WTC11 (cell line): Measurements from ENCODE around the gene EWSR1. TPM values are rescaled to one million over a fixed set of nuclear protein-coding genes. Genes with fewer than 3 reads are reported as not detected.
A peak's percentile ranks its signal among the peaks of the same experiment; 100 is the strongest.

ENCODE experiments used
- ATAC-seq: fragments of 200-7000 bp; cut with Tn5 transposase; 2 replicates; pipeline ENCODE4 v1.10.0; 2021; ENCODE audit warnings: mild to moderate bottlenecking, moderate library complexity
- CTCF ChIA-PET: fragments of 300-600 bp; sonication (Branson Sonifier 250); formaldehyde crosslinking; loops from one replicate; lab custom pipeline; 2021; ENCODE audit warnings: antibody characterized with exemption; lab: Charles Lee
- POLR2A ChIA-PET: fragments of 350-600 bp; sonication (Branson Sonifier 250); formaldehyde crosslinking; loops from one replicate; lab custom pipeline; 2021; ENCODE audit warnings: antibody characterized with exemption; lab: Charles Lee
- DNase-seq: peaks from one replicate; pipeline ENCODE4 v3.0.0; 2021; ENCODE audit warnings: low spot score
- H3K27ac Mint-ChIP-seq: 2 replicates; pipeline ENCODE4 v1.8.0; 2021; ENCODE audit warnings: mixed read lengths
- H3K27me3 Mint-ChIP-seq: 2 replicates; pipeline ENCODE4 v1.8.0; 2021; ENCODE audit warnings: low read depth, mild to moderate bottlenecking, moderate library complexity, mixed read lengths
- H3K36me3 Mint-ChIP-seq: 2 replicates; pipeline ENCODE4 v1.8.0; 2021; ENCODE audit warnings: mixed read lengths
- H3K4me1 Mint-ChIP-seq: 2 replicates; pipeline ENCODE4 v1.8.0; 2022; ENCODE audit warnings: mixed read lengths
- H3K4me3 Mint-ChIP-seq: 2 replicates; pipeline ENCODE4 v1.8.0; 2021; ENCODE audit warnings: mild to moderate bottlenecking, moderate library complexity, mixed read lengths
- H3K9me3 Mint-ChIP-seq: 2 replicates; pipeline ENCODE4 v1.8.0; 2021; ENCODE audit warnings: mixed read lengths
- CREB1 ChIP-seq: sonication (generic); formaldehyde crosslinking; IDR thresholded peaks from 2 replicates; pipeline ENCODE4 v1.8.0; 2023; ENCODE audit warnings: mild to moderate bottlenecking, missing genetic modification reagents
- CREM ChIP-seq: sonication (generic); formaldehyde crosslinking; IDR thresholded peaks from 2 replicates; pipeline ENCODE4 v1.8.1; 2022; ENCODE audit warnings: mild to moderate bottlenecking, missing genetic modification reagents, moderate library complexity
- GRHL2 ChIP-seq: fragments of 250-450 bp; sonication (Bioruptor Pico); IDR thresholded peaks from 2 replicates; pipeline ENCODE4 v1.8.0; 2022; ENCODE audit warnings: mild to moderate bottlenecking, moderate library complexity; ENCODE audit not compliant: insufficient replicate concordance, severe bottlenecking
- NFATC4 ChIP-seq: fragments of 250-450 bp; sonication (Bioruptor Pico); IDR thresholded peaks from 2 replicates; pipeline ENCODE4 v1.9.0; 2021; ENCODE audit warnings: mild to moderate bottlenecking
- NR3C1 ChIP-seq: sonication (generic); formaldehyde crosslinking; conservative IDR thresholded peaks from 2 replicates; pipeline ENCODE4 v1.8.1; 2023; ENCODE audit warnings: low read depth, mild to moderate bottlenecking, missing genetic modification reagents
- OVOL2 ChIP-seq: fragments of 250-450 bp; sonication (Bioruptor Pico); IDR thresholded peaks from 2 replicates; pipeline ENCODE4 v1.9.0; 2021; ENCODE audit warnings: mild to moderate bottlenecking, borderline replicate concordance
- SMAD3 ChIP-seq: sonication (generic); formaldehyde crosslinking; IDR thresholded peaks from 2 replicates; pipeline ENCODE4 v1.8.0; 2022; ENCODE audit warnings: missing genetic modification reagents, mild to moderate bottlenecking, borderline replicate concordance
- SP1 ChIP-seq: sonication (generic); formaldehyde crosslinking; conservative IDR thresholded peaks from 2 replicates; pipeline ENCODE4 v1.8.1; 2022; ENCODE audit warnings: missing genetic modification reagents
- ZNF671 ChIP-seq: fragments of 250-450 bp; sonication (Bioruptor Pico); IDR thresholded peaks from 2 replicates; pipeline ENCODE4 v1.8.0; 2021; ENCODE audit warnings: mild to moderate bottlenecking
- total RNA-seq: library from RNA; stranded (reverse); gene quantifications from 3 replicates; pipeline ENCODE4 v1.2.3, GENCODE V29; 2021
- TF ChIP-seq, protein P1 (sequence below): sonication (generic); formaldehyde crosslinking; IDR thresholded peaks from 2 replicates; pipeline ENCODE4 v1.8.0; 2022; ENCODE audit warnings: missing genetic modification reagents
- TF ChIP-seq, protein P2 (sequence below): sonication (generic); formaldehyde crosslinking; IDR thresholded peaks from 2 replicates; pipeline ENCODE4 v1.8.1; 2023; ENCODE audit warnings: mild to moderate bottlenecking, moderate library complexity, missing genetic modification reagents
- TF ChIP-seq, protein P3 (sequence below): sonication (generic); formaldehyde crosslinking; IDR thresholded peaks from 2 replicates; pipeline ENCODE4 v1.8.1; 2023; ENCODE audit warnings: mild to moderate bottlenecking, missing genetic modification reagents
- TF ChIP-seq, protein P4 (sequence below): sonication (generic); formaldehyde crosslinking; IDR thresholded peaks from 2 replicates; pipeline ENCODE4 v1.8.0; 2023; ENCODE audit warnings: missing genetic modification reagents
- TF ChIP-seq, protein P5 (sequence below): sonication (generic); formaldehyde crosslinking; IDR thresholded peaks from 2 replicates; pipeline ENCODE4 v1.8.1; 2022; ENCODE audit warnings: mild to moderate bottlenecking, moderate library complexity, missing genetic modification reagents
- TF ChIP-seq, protein P6 (sequence below): sonication (generic); formaldehyde crosslinking; IDR thresholded peaks from 2 replicates; pipeline ENCODE4 v1.8.0; 2022; ENCODE audit warnings: mild to moderate bottlenecking, missing genetic modification reagents
- TF ChIP-seq, protein P7 (sequence below): fragments of 250-450 bp; sonication (Bioruptor Pico); IDR thresholded peaks from 2 replicates; pipeline ENCODE4 v1.9.0; 2021; ENCODE audit warnings: mild to moderate bottlenecking
- TF ChIP-seq, protein P8 (sequence below): sonication (generic); formaldehyde crosslinking; IDR thresholded peaks from 2 replicates; pipeline ENCODE4 v1.8.1; 2023; ENCODE audit warnings: mild to moderate bottlenecking, missing genetic modification reagents, moderate library complexity
- TF ChIP-seq, protein P9 (sequence below): fragments of 250-450 bp; sonication (Bioruptor Pico); conservative IDR thresholded peaks from 2 replicates; pipeline ENCODE4 v1.9.0; 2021; ENCODE audit warnings: mild to moderate bottlenecking
- TF ChIP-seq, protein P10 (sequence below): fragments of 250-450 bp; sonication (Bioruptor Pico); IDR thresholded peaks from 2 replicates; pipeline ENCODE4 v1.8.0; 2021; ENCODE audit warnings: mild to moderate bottlenecking

The EWSR1 gene
- total RNA-seq, 1 experiment from 2014 or later = 377 TPM

DNA sequence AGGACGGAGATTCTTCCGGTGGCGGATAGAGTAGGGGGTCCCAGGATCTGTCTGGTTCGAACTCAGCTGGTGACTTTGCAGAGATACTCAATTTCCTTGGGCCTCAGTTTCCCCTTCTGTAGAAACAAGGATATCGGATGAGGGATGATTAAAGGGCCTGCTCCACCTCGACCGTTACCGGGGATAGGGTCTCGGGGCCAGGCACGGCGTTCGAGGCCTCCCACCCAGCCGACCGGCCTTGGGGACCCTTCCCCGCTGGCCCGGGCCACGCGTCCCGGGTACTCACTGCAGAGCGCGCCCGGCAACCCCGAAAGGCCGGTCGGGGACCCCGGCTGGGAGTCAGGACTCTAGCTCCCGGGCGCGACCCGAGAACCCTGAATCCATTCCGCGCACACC, 608 bp upstream of the EWSR1 start (continued):
- TF ChIP-seq, protein P1, sequence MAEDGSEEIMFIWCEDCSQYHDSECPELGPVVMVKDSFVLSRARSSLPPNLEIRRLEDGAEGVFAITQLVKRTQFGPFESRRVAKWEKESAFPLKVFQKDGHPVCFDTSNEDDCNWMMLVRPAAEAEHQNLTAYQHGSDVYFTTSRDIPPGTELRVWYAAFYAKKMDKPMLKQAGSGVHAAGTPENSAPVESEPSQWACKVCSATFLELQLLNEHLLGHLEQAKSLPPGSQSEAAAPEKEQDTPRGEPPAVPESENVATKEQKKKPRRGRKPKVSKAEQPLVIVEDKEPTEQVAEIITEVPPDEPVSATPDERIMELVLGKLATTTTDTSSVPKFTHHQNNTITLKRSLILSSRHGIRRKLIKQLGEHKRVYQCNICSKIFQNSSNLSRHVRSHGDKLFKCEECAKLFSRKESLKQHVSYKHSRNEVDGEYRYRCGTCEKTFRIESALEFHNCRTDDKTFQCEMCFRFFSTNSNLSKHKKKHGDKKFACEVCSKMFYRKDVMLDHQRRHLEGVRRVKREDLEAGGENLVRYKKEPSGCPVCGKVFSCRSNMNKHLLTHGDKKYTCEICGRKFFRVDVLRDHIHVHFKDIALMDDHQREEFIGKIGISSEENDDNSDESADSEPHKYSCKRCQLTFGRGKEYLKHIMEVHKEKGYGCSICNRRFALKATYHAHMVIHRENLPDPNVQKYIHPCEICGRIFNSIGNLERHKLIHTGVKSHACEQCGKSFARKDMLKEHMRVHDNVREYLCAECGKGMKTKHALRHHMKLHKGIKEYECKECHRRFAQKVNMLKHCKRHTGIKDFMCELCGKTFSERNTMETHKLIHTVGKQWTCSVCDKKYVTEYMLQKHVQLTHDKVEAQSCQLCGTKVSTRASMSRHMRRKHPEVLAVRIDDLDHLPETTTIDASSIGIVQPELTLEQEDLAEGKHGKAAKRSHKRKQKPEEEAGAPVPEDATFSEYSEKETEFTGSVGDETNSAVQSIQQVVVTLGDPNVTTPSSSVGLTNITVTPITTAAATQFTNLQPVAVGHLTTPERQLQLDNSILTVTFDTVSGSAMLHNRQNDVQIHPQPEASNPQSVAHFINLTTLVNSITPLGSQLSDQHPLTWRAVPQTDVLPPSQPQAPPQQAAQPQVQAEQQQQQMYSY (CRISPR knock-in tag) = peak; percentile 94
- TF ChIP-seq GRHL2 (no peak), SMAD3 (CRISPR knock-in tag) (no peak), CREM (CRISPR knock-in tag) (0 out of 2 replicates have a peak, but pooled peaks have one; percentile 23), CREB1 (CRISPR knock-in tag) (no peak)
- TF ChIP-seq, protein P2, sequence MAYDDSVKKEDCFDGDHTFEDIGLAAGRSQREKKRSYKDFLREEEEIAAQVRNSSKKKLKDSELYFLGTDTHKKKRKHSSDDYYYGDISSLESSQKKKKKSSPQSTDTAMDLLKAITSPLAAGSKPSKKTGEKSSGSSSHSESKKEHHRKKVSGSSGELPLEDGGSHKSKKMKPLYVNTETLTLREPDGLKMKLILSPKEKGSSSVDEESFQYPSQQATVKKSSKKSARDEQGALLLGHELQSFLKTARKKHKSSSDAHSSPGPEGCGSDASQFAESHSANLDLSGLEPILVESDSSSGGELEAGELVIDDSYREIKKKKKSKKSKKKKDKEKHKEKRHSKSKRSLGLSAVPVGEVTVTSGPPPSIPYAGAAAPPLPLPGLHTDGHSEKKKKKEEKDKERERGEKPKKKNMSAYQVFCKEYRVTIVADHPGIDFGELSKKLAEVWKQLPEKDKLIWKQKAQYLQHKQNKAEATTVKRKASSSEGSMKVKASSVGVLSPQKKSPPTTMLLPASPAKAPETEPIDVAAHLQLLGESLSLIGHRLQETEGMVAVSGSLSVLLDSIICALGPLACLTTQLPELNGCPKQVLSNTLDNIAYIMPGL (CRISPR knock-in tag) = peak; percentile 2; the same call in 1 of the 2 replicates
- TF ChIP-seq, protein P3, sequence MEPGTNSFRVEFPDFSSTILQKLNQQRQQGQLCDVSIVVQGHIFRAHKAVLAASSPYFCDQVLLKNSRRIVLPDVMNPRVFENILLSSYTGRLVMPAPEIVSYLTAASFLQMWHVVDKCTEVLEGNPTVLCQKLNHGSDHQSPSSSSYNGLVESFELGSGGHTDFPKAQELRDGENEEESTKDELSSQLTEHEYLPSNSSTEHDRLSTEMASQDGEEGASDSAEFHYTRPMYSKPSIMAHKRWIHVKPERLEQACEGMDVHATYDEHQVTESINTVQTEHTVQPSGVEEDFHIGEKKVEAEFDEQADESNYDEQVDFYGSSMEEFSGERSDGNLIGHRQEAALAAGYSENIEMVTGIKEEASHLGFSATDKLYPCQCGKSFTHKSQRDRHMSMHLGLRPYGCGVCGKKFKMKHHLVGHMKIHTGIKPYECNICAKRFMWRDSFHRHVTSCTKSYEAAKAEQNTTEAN (CRISPR knock-in tag) = 0 out of 2 replicates have a peak, but pooled peaks have one; percentile 22
- TF ChIP-seq, protein P4, sequence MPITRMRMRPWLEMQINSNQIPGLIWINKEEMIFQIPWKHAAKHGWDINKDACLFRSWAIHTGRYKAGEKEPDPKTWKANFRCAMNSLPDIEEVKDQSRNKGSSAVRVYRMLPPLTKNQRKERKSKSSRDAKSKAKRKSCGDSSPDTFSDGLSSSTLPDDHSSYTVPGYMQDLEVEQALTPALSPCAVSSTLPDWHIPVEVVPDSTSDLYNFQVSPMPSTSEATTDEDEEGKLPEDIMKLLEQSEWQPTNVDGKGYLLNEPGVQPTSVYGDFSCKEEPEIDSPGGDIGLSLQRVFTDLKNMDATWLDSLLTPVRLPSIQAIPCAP = no peak

DNA sequence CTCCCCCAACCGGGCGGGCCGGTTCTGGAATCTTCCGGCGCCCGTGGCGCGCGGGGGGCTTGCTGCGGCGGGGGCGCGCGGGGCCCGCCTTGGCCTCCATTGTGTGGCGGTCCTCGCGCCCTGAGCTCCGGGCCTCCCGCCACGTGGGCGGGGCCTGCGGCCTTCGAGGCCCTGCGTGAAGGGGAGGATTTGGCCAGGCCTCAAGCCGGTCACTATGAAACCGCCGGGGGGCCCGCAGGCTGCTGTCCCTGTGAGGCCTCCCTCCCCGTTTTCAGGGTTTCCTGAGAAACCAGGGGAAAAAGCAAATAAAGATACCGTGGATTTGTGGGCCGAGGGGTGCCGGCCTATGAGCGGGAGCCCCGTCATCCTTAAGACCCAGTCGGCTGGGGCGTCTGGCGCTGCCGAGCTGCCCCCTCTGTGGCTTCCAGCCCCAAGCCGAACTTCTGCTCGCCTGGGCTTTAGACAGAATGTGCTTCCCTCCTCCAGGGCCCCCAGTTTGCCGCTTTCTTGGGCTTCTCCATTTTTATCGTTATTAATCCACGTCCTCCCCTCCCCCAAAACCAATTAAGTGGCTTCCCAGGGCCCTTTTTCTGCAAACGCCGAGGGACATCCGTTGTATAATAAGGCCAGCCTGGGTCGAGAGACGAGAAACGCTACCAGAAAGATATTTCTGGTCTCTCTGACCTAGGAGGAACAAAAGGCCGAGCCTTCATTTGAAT, 602 bp downstream of the EWSR1 start:
- DNase-seq = peak; percentile 61
- peaks cover 4% of the 10 kb centered on the region for H3K27me3 Mint-ChIP-seq
- ATAC-seq = peak; percentile 20
- H3K4me3 Mint-ChIP-seq = peak overlapping the region; percentile 85
- no peaks in the 10 kb centered on the region for H3K9me3 Mint-ChIP-seq
- H3K36me3 Mint-ChIP-seq = peaks cover 51% of the 10 kb centered on the region
- ChIA-PET POLR2A (interaction anchor here (0.8 to 1.0 kb wide), 3 partner anchors 34 to 38 kb away, joined by 3 to 6 read pairs (median 4); partner anchors contain the start of gene GAS2L1), CTCF (interaction anchor here (1.3 kb wide), 1 partner anchor 74 kb away, joined by 4 read pairs; no protein-coding TSS in a partner anchor)
- H3K4me1 Mint-ChIP-seq = peaks cover 45% of the 10 kb centered on the region
- peak overlapping the region; percentile 96 for H3K27ac Mint-ChIP-seq
- TF ChIP-seq, protein P5, sequence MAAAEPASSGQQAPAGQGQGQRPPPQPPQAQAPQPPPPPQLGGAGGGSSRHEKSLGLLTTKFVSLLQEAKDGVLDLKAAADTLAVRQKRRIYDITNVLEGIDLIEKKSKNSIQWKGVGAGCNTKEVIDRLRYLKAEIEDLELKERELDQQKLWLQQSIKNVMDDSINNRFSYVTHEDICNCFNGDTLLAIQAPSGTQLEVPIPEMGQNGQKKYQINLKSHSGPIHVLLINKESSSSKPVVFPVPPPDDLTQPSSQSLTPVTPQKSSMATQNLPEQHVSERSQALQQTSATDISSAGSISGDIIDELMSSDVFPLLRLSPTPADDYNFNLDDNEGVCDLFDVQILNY = peak; percentile 32; the same call in 1 of the 2 replicates
- no peak for TF ChIP-seq NR3C1 (CRISPR knock-in tag)
- TF ChIP-seq SP1 = no peak
- TF ChIP-seq, protein P6, sequence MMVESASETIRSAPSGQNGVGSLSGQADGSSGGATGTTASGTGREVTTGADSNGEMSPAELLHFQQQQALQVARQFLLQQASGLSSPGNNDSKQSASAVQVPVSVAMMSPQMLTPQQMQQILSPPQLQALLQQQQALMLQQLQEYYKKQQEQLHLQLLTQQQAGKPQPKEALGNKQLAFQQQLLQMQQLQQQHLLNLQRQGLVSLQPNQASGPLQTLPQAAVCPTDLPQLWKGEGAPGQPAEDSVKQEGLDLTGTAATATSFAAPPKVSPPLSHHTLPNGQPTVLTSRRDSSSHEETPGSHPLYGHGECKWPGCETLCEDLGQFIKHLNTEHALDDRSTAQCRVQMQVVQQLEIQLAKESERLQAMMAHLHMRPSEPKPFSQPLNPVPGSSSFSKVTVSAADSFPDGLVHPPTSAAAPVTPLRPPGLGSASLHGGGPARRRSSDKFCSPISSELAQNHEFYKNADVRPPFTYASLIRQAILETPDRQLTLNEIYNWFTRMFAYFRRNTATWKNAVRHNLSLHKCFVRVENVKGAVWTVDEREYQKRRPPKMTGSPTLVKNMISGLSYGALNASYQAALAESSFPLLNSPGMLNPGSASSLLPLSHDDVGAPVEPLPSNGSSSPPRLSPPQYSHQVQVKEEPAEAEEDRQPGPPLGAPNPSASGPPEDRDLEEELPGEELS (CRISPR knock-in tag) = peak; percentile 77; the same call in 1 of the 2 replicates
- no peak for TF ChIP-seq NFATC4 (CRISPR knock-in tag)
- TF ChIP-seq, protein P7, sequence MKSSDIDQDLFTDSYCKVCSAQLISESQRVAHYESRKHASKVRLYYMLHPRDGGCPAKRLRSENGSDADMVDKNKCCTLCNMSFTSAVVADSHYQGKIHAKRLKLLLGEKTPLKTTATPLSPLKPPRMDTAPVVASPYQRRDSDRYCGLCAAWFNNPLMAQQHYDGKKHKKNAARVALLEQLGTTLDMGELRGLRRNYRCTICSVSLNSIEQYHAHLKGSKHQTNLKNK (CRISPR knock-in tag) = no peak
- no peak for TF ChIP-seq OVOL2 (CRISPR knock-in tag)
- TF ChIP-seq, protein P8, sequence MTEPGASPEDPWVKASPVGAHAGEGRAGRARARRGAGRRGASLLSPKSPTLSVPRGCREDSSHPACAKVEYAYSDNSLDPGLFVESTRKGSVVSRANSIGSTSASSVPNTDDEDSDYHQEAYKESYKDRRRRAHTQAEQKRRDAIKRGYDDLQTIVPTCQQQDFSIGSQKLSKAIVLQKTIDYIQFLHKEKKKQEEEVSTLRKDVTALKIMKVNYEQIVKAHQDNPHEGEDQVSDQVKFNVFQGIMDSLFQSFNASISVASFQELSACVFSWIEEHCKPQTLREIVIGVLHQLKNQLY (CRISPR knock-in tag) = 0 out of 2 replicates have a peak, but pooled peaks have one; percentile 70
- TF ChIP-seq, protein P9, sequence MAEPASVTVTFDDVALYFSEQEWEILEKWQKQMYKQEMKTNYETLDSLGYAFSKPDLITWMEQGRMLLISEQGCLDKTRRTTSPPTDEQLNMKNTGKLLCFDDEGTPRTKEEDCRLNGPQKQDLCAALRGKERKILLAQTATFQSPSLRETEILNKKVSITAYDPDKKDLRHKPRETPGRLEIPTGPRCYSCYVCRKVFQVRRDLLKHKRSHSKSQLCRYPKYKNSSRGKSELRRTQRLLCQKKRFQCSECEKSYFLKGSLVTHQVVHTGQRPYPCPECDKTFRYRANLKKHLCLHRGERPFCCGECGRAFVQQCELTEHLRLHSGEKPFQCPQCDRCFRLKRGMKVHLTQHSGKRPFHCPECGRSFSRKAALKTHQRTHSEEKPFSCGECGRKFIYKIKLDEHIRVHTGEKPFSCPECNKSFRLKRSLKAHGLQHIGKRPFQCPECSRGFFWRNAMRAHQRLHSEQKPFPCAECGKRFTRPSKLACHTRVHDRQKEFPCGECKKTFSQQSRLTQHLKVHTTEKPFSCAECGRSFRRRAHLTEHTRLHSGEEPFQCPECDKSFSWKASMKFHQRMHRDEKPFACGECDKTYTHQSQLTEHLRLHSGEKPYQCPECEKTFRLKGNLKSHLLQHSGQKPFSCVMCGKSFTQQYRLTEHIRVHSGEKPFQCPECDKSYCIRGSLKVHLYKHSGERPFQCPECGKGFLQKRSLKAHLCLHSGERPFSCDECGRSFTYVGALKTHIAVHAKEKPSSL (CRISPR knock-in tag) = no peak
- TF ChIP-seq, protein P10, sequence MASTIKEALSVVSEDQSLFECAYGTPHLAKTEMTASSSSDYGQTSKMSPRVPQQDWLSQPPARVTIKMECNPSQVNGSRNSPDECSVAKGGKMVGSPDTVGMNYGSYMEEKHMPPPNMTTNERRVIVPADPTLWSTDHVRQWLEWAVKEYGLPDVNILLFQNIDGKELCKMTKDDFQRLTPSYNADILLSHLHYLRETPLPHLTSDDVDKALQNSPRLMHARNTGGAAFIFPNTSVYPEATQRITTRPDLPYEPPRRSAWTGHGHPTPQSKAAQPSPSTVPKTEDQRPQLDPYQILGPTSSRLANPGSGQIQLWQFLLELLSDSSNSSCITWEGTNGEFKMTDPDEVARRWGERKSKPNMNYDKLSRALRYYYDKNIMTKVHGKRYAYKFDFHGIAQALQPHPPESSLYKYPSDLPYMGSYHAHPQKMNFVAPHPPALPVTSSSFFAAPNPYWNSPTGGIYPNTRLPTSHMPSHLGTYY (CRISPR knock-in tag) = 0 out of 2 replicates have a peak, but pooled peaks have one; percentile 17
- no peak for TF ChIP-seq ZNF671 (CRISPR knock-in tag)
